Umbilical cord (tissue), 2 donors: Measurements from ENCODE around the gene GNAT1. TPM values are rescaled to one million over a fixed set of nuclear protein-coding genes. Genes with fewer than 3 reads are reported as not detected.
A peak's percentile ranks its signal among the peaks of the same experiment; 100 is the strongest.
"Not testable (repeated sequence)": the region's sequence is repeated elsewhere in the genome, so short reads cannot be mapped to it uniquely, and the experiment has no call there.

Experiments used
- DNase-seq: peaks from one replicate; pipeline ENCODE4 v3.0.0-alpha.2; 2015; ENCODE audit warnings: low spot score
- total RNA-seq: library from RNA; depleted of rRNA; stranded (reverse); fragments of >200 nt; gene quantifications from one replicate; pipeline ENCODE4 v1.2.3, GENCODE V29; 2014; ENCODE audit warnings: low replicate concordance; ENCODE audit not compliant: insufficient read depth

GNAT1 gene
- total RNA-seq, 1 donor from 2014 or later, result not detected

DNA sequence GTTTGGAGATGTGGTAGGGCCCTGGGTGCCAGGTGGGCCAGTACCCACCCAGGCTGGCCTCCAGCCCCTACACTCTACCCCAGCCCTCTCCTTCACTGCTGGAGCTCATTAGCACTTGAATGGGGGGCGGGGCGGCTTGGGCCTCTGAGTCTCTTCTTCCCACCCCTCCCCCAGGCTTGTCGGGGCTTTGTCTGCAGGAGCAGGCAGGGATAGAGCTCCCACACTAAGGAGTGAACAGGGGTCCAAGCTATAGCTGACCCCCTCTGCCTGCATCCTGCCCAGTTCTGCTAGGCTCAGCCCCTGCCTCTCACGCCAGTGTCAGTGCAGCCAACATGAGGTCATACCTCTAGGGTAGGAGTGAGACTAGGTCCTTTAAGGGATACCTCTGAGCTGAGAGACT lies 49.8 kb downstream of the GNAT1 start:
- no peak for DNase-seq

DNA sequence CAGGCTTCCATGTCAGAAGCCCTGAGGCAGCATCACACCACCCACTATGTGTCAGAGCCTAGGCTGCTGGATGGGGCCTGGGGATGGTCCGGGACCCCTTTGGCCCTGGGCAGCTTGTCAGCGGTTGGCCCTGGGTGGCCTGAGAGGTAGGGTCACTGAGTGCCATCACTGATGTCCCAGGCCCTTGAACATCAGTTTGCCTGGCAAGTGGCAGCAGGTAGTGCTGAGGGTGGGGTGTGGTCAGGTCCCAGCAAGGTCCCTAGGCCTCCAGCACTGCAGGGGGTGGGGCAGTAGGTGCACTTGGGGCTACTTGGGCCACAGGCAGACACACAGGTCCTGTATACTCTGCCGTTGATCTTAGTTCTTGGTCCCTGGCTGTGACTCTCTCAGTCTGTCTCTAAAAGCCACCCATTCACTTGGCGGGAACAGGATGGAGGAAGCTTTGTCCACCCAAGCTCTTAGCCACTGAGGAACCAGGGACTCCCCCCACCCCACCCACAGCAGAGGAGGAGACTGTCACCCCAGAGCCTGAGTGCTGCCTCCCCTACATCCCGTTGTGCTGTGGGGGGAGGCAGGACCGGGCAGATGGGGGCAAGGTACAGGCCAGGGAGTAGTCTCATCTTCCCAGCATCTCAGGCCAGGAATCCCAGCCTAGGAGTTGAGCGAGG lies 50.4 kb downstream of the GNAT1 start:
- DNase-seq, result no peak

DNA sequence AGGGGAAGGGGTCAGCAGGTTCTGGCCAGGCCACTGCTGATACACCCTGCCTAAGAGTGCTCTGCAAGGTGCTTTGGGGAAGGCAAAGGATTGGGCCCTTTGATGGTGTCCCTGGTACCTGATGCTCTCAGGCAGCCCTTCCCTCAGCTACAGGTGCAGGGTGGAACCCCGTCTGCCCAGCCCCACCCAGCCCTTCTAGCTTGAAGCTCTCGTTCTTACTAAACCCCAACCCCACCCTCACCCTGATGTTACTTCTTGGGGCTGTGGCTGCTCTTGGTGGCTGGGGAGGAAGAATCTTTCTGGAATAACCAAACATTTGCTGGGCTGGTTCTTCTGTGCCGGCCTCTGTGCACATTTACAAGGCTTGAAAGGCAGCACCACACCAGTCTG lies 51.0 kb downstream of the GNAT1 start:
- no peak for DNase-seq

DNA sequence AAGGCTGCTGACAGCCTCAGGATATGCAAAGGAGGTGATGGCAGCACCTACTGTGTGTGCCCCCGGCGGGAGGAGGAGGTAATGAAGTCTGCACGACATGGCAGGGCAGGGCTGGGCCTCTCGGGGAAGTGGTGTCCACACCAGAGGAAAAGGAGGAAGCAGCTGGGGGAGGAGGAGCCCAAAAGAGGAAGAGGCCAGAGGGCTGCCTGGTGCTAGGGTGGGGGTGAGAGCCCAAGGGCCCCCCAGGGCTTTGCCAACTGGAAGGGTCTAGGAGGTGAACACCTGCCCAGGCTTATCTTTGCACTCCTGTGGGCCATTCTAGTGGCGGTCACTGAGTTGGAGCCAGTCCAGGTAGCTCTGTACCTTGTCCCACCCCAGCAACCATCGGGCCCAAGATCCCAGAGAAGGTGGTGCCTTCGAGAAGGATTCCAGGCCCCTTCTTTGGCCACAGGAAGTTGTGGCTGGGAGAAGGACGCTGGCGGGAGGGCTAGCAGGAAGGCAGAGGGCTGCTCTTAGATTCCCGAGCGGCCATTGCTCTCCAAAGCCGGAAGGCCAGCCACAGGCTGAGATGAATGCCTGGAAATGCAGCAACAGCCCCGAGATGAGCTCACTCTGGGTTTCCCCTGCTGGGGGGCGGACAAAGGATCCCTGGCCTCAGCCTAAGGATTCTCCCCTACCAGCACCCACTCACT lies 51.6 kb downstream of the GNAT1 start:
- DNase-seq, result peak; percentile 61

DNA sequence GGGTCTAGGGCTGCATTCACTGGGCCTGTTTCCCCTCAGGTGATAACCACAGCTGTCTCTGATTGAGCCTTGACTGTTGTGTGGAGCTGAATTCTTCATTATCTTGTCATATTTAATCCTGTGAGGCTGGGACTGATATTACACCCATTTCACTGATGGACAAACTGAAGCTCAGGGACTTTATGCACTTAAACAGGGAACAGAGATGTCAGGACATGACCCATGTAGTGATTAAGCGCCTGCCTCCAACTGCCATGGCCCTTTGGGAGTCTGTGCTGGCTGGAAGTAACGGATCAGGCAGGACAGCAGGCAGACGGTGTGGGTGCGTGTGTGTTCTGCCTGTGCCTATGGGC lies 52.1 kb downstream of the GNAT1 start:
- no peak for DNase-seq

DNA sequence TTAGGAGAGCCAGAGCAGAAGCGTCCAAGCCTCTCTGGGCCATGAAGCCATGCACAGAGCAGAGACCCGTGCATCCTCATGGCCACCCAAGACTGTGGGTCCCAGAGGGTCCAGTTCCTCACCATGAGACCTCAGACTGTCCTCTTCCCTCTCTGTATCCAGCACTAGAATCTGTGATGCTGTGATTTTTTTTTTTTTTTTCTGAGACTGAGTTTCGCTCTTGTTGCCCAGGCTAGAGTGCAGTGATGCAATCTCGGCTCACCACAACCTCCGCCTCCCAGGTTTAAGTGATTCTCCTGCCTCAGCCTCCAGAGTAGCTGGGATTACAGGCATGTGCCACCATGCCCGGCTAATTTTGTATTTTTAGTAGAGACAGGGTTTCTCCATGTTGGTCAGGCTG lies 53.4 kb downstream of the GNAT1 start:
- not testable (repeated sequence) for DNase-seq

DNA sequence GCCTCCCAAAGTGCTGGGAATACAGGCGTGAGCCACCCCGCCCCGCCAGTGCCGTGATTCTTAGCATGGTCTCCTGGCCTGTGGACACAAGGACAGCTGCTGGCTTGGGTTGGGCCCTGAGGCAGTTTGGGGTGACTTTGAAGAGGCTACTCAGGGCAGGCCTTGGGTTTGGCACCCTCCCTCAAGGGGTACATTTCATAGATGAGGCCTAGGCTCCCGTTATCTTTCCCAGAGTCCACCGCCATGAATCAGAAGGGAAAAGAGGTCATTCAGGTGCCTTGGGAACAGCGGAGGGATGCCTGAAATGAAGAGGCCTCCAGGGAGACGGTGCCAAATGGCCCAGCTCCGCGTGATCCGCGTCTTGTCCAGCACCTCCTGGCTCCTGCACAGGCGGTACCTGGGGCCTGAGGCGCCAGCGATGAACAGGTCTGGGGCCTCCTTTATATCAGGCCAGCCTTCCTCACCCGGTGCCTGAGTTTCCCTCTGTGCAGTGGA lies 53.9 kb downstream of the GNAT1 start:
- no peak for DNase-seq

DNA sequence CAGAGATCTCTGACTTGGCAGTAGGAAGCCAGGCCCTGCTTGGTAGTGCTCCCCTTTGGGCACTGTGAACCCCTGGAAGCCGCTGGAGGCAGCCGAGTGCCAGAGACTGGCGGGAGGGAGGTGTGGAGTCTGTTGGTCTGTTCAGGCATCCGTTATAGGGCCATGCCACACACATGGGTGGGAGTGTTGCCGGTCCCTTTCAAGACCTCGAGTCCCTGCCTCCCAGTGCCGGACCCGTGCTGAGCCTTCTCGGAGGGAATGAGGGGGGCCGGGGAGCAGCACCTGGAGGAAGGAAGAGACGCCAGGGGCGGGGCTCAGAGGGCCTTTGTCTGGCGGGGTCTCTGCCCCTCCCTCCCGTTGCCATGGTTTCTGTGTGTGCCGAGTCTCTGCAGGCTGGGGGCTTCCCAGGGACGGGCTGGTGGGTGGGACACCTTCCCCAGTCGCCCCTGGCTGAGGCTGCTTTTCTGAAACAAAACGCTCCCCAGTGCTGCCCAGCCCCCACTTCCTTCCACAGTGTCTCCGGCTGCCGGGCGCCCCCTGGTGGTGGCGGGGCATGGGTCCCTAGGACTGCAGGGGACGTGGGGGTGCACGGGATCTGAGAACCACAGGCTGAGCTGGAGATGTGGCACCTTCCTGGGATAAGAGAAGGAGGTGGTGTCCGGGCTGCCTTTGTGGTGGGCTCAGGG lies 54.6 kb downstream of the GNAT1 start:
- DNase-seq, result peak; percentile 88

DNA sequence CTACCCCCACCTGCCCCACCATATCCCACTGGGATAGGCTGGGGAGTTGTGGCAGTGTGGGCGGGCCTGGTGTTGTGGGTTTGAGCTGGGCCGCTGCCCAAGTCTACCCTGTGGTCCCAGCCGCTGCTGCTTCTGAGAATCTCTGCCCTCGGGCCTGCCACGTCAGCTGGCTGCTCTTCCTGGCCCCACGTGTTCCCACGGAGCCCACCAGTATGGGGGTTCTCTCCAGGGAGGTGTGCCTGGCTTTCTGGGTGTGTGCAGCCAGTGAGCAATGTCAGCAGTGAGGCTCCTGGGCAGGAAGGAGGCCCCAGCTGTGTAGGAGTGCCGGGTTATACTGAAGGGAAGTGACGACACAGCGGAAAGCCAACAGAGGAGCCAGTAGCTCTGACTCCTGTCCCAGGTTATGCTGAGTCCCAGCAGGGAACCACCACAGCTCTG lies 55.1 kb downstream of the GNAT1 start:
- DNase-seq, result peak; percentile 86

Other genes starting within 250 kb of the GNAT1 start
- 142 TPM for gene RBM5, start 102.7 kb upstream of the GNAT1 start, total RNA-seq
- gene SEMA3F, start 36.3 kb upstream of the GNAT1 start, total RNA-seq, result 9.1 TPM
- gene SLC38A3, start 13.7 kb downstream of the GNAT1 start, total RNA-seq, result not detected
- gene GNAI2, start 44.6 kb downstream of the GNAT1 start, total RNA-seq, result 93.9 TPM
- gene SEMA3B, start 77.5 kb downstream of the GNAT1 start, total RNA-seq, result 29.4 TPM
- 4.8 TPM for gene LSMEM2, start 87.5 kb downstream of the GNAT1 start, total RNA-seq
- gene IFRD2, start 100.8 kb downstream of the GNAT1 start, total RNA-seq, result 45.3 TPM
- 7.5 TPM for gene HYAL3, start 107.8 kb downstream of the GNAT1 start, total RNA-seq
- 2.2 TPM for gene NAA80, start 107.8 kb downstream of the GNAT1 start, total RNA-seq
- 2.9 TPM for gene HYAL1, start 112.0 kb downstream of the GNAT1 start, total RNA-seq
- 51.8 TPM for gene HYAL2, start 131.1 kb downstream of the GNAT1 start, total RNA-seq
- gene TUSC2, start 136.6 kb downstream of the GNAT1 start, total RNA-seq, result 18.8 TPM
- 25.8 TPM for gene RASSF1, start 149.2 kb downstream of the GNAT1 start, total RNA-seq
- 5.3 TPM for gene ZMYND10, start 154.1 kb downstream of the GNAT1 start, total RNA-seq
- gene NPRL2, start 159.2 kb downstream of the GNAT1 start, total RNA-seq, result 13.7 TPM
- gene CYB561D2, start 159.3 kb downstream of the GNAT1 start, total RNA-seq, result 15.4 TPM
- 19.7 TPM for gene TMEM115, start 167.9 kb downstream of the GNAT1 start, total RNA-seq